Measurements from ENCODE around the gene P4HA2. TPM values are rescaled to one million over a fixed set of nuclear protein-coding genes. Genes with fewer than 3 reads are reported as not detected.
A peak's percentile ranks its signal among the peaks of the same experiment; 100 is the strongest.

Gene P4HA2
- total and polyA plus RNA-seq, 9 of the 15 experiments (the other 6 are each of a cell fraction or from before 2014, with no cell fraction given): 9.6 to 50.0 (median 12.7) TPM

- no peak for TF ChIP-seq ZNF444 (CRISPR knock-in tag; IDR thresholded peaks at IDR 0.05)
- TF ChIP-seq, protein P1, sequence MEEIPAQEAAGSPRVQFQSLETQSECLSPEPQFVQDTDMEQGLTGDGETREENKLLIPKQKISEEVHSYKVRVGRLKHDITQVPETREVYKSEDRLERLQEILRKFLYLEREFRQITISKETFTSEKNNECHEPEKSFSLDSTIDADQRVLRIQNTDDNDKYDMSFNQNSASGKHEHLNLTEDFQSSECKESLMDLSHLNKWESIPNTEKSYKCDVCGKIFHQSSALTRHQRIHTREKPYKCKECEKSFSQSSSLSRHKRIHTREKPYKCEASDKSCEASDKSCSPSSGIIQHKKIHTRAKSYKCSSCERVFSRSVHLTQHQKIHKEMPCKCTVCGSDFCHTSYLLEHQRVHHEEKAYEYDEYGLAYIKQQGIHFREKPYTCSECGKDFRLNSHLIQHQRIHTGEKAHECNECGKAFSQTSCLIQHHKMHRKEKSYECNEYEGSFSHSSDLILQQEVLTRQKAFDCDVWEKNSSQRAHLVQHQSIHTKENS (CRISPR knock-in tag; IDR thresholded peaks at IDR 0.05): no peak
- TF ChIP-seq DPF2 (IDR thresholded peaks at IDR 0.05): peak; percentile 42; the same call in 1 of the 2 replicates
- TF ChIP-seq SOX6 (IDR thresholded peaks at IDR 0.05): no peak
- TF ChIP-seq EP300 (IDR thresholded peaks at IDR 0.05; ENCODE audit: low read length): peak; percentile 33; the same call in 1 of the 2 replicates
- no peak for TF ChIP-seq SMAD2 (IDR thresholded peaks at IDR 0.05; ENCODE audit: low read depth, low read length)
- TF ChIP-seq, protein P2, sequence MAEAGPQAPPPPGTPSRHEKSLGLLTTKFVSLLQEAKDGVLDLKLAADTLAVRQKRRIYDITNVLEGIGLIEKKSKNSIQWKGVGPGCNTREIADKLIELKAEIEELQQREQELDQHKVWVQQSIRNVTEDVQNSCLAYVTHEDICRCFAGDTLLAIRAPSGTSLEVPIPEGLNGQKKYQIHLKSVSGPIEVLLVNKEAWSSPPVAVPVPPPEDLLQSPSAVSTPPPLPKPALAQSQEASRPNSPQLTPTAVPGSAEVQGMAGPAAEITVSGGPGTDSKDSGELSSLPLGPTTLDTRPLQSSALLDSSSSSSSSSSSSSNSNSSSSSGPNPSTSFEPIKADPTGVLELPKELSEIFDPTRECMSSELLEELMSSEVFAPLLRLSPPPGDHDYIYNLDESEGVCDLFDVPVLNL (CRISPR knock-in tag; IDR thresholded peaks at IDR 0.05; ENCODE audit: low read depth): no peak
- 0 out of 4 replicates have a peak, but pooled peaks of 1 of the 2 experiments have one; percentile 18 for TF ChIP-seq RCOR1 (IDR thresholded peaks at IDR 0.05; ENCODE audit: borderline replicate concordance in 1 of 2, low read depth in 2 of 2, low read length in 2 of 2)
Observed at GRCh38 chr5:132260714-132261551, 33.3 kb upstream of the P4HA2 start (continued).

Data from K562 (cell line).